Stimulated activated CD4-positive, alpha-beta T cell treated with anti-CD3 and anti-CD28 coated beads, Interleukin-2, amount 100 ng/mL, for 48 hours (primary cell): ENCODE measurements around the gene OOSP4A.
"Not testable (repeated sequence)": the region's sequence is repeated elsewhere in the genome, so short reads cannot be mapped to it uniquely, and the experiment has no call there.

ENCODE experiments used
- DNase-seq, 2 donors: peaks; one replicate each; pipeline ENCODE4 v3.0.0-alpha.2; 2020

OOSP4A gene

GRCh38 chr11:59981106-59981770 lies 17.4 kb downstream of the OOSP4A start:
- DNase-seq, result no peak

- DNase-seq, result not testable (repeated sequence)
These were observed 18.2 kb downstream of the OOSP4A start for GRCh38 chr11:59982037-59982436.

DNA sequence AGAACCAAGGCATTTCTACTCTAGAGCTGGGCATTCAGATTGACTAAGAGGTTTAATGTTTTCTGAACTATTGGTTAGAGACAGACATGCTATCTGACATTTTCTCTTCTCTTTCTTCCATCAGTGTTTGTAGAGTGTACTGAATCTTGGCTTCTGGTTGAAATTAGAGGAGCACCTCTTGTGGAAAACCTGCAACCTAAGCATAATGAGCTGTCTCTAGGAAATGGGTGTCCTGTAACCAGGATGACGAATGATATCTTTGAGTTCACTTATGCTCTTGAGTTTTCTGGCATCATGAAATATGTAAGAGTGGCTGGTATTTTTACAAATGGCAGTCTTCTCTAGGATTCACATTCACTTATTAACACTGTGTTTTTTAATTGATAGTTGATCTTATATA lies 19.4 kb downstream of the OOSP4A start:
- no peak for DNase-seq

DNA sequence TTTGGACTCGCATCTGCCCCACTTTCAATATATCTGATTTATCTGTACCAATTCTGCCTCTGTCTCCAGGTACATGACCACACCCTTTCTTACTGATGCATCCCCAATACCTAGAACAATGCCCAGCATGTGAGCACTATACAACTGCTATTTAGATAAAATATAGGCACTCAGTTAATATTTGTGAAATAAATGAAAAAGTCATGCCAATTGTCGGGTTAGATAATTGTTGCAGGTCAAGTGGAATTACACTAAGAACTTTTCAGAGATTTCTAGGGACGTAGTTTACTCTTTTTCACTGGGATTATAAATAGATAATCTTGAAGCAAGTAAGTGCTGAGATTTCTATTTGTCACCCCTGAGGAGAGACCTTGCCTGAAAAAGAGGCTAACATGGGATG lies 20.5 kb downstream of the OOSP4A start:
- no peak for DNase-seq

- DNase-seq, result no peak
These were observed 26.6 kb downstream of the OOSP4A start for GRCh38 chr11:59990421-59990820.

DNA sequence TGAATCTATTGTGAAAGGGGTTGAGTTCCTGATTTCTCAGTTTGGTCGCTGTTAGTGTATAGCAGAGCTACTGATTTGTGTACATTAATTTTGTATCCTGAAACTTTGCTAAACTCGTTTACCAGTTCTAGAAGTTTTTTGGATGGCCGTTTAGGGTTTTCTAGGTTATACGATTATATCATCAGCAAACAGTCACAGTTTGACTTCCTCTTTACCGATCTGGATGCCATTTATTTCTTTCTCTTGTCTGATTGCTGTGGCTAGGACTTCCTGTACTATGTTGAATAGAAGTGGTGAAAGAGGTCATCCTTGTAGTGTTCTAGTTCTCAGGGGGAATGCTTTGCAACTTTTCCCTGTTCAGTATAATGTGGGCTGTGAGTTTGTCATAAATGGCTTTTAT lies 28.6 kb downstream of the OOSP4A start:
- no peak for DNase-seq

DNA sequence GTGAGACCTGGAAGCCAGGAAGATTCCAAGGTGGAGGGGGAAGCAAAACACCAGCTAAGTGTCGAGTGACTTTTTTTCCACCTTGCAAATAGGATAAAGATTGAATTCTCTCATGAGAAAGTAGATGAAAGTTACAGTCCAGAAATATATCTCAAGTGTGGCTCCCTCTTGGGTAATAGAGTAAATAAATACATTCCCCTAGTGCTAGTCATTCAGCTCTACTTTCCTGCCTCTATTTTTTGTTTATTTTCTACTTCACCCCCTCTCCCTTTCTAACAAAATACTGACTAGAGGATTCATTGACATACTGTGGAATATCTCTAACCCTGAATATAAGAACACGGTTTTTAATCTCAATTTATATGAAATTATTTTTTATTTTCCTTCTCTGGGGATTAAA lies 34.0 kb downstream of the OOSP4A start:
- DNase-seq, result no peak

DNA sequence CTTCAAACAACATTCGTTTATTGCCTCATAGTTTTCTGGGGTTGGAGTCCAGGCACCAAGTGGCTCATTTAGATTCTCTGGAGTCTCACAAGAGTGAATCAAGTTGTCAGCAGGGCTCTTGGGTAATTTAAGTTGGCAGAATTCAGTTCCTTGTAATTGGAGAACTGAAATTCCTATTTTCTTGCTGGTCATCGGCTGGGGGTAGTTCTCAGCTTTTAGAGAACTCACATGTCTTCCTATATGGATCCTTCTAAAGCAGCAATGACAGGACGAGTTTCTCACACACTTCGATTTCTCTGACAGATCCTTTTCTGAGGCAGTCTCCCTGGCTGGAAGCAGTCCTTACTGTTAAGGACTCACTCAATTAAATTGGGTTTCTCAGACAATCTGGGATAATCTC lies 35.9 kb downstream of the OOSP4A start:
- DNase-seq, result no peak

- no peak for DNase-seq
These were observed 39.9 kb downstream of the OOSP4A start for GRCh38 chr11:60003729-60004128.

- no peak for DNase-seq
These were observed 41.5 kb downstream of the OOSP4A start for GRCh38 chr11:60005360-60005759.

GRCh38 chr11:60016881-60017280 lies 53.0 kb downstream of the OOSP4A start, which contains the start of gene OOSP4B:
Gene OOSP4B, plus strand, starts transcription at chr11:60017181.
- DNase-seq, result no peak

GRCh38 chr11:60018058-60018457 lies 54.2 kb downstream of the OOSP4A start:
- no peak for DNase-seq
